ENCODE data around the gene KRI1. TPM values are rescaled to one million over a fixed set of nuclear protein-coding genes. Genes with fewer than 3 reads are reported as not detected.

The KRI1 gene
- polyA plus RNA-seq, 1 of the 3 experiments (the other 2 are of a cell fraction), result 26.7 TPM

GRCh38 chr19:10510301-10510802 lies 55.5 kb downstream of the KRI1 start (continued):
- TF ChIP-seq NRF1 (IDR thresholded peaks at IDR 0.05; ENCODE audit: low read depth, low read length) (no peak), RCOR1 (IDR thresholded peaks at IDR 0.05; ENCODE audit: low read length) (no peak), RFX5 (IDR thresholded peaks at IDR 0.05; ENCODE audit: low read length) (no peak), POLR2AphosphoS5 (IDR thresholded peaks at IDR 0.05; ENCODE audit: low read depth, low read length) (no peak), TCF12 (IDR thresholded peaks at IDR 0.05) (no peak), PBX3 (IDR thresholded peaks at IDR 0.05) (no peak)

GRCh38 chr19:10508707-10509106 lies 57.1 kb downstream of the KRI1 start:
- CTCF ChIA-PET, result interaction anchor here (1.4 to 2.9 kb wide), 3 partner anchors 11 to 73 kb away, joined by 3 to 20 read pairs (median 4); no protein-coding TSS in a partner anchor
- Histone ChIP-seq H3K27ac (ENCODE audit: low read depth in 2 of 2, low read length in 1 of 2) (no peak overlapping the region), H3K27me3 (ENCODE audit: insufficient read depth) (peaks cover 2% of the 10 kb centered on the region; the same call in 1 of the 2 replicates), H3F3A (replicated peaks; ENCODE audit: insufficient read depth) (peaks cover 11% of the 10 kb centered on the region), H3K4me1 (ENCODE audit: control insufficient read depth in 1 of 2, insufficient read depth in 2 of 2, low read depth in 1 of 2, low read length in 1 of 2) (no peaks in the 10 kb centered on the region; a peak in 1 of 4 replicates), H3K79me2 (ENCODE audit: insufficient read depth) (no peaks in the 10 kb centered on the region), H3K36me3 (replicated peaks in 1 of 2; ENCODE audit: control insufficient read depth in 1 of 2, insufficient read depth in 2 of 2, low read length in 1 of 2) (no peaks in the 10 kb centered on the region), H3K9me2 (no peaks in the 10 kb centered on the region), H3K4me2 (no peak overlapping the region), H3K4me3 (ENCODE audit: low read depth in 2 of 2, low read length in 1 of 2) (no peak overlapping the region), H3K9me3 (no peaks in the 10 kb centered on the region), H2AFZ (ENCODE audit: low read depth) (no peak overlapping the region), H4K20me1 (ENCODE audit: insufficient read depth) (no peaks in the 10 kb centered on the region), H3K9ac (no peak overlapping the region)
- POLR2A ChIA-PET, result no interaction called here
- TF ChIP-seq GABPA (IDR thresholded peaks at IDR 0.05; ENCODE audit: low read depth), result no peak
- no peak for TF ChIP-seq NFIC (IDR thresholded peaks at IDR 0.05; ENCODE audit: borderline replicate concordance)
- no peak for TF ChIP-seq USF2 (IDR thresholded peaks at IDR 0.05; ENCODE audit: borderline replicate concordance, low read depth, low read length)
- TF ChIP-seq SIN3A (IDR thresholded peaks at IDR 0.05; ENCODE audit: borderline replicate concordance, low read depth, low read length), result no peak
- no peak for DNase-seq
- WGBS (ENCODE audit: low lambda C conversion rate), result 75% methylated on average over 3 of the region's 3 CpGs

- H3K9ac ChIP-seq, result no peak overlapping the region
- no peak for DNase-seq
- WGBS (ENCODE audit: low lambda C conversion rate), result 89% methylated on average over 16 of the region's 16 CpGs
- H3K4me3 ChIP-seq (ENCODE audit: low read depth in 2 of 2, low read length in 1 of 2), result no peak overlapping the region
- no peaks in the 10 kb centered on the region for H3K9me3 ChIP-seq
- no peaks in the 10 kb centered on the region; a peak in 1 of 4 replicates for H3K4me1 ChIP-seq (ENCODE audit: control insufficient read depth in 1 of 2, insufficient read depth in 2 of 2, low read depth in 1 of 2, low read length in 1 of 2)
- CTCF ChIA-PET, result interaction anchor here (0.7 to 1.9 kb wide), 3 partner anchors 29 to 72 kb away, joined by 3 to 4 read pairs (median 3); no protein-coding TSS in a partner anchor
- peaks cover 11% of the 10 kb centered on the region for H3F3A ChIP-seq (replicated peaks; ENCODE audit: insufficient read depth)
- no peaks in the 10 kb centered on the region for H3K36me3 ChIP-seq (replicated peaks in 1 of 2; ENCODE audit: control insufficient read depth in 1 of 2, insufficient read depth in 2 of 2, low read length in 1 of 2)
- no peaks in the 10 kb centered on the region for H3K79me2 ChIP-seq (ENCODE audit: insufficient read depth)
- H3K4me2 ChIP-seq, result no peak overlapping the region
- H4K20me1 ChIP-seq (ENCODE audit: insufficient read depth), result no peaks in the 10 kb centered on the region
- H3K9me2 ChIP-seq, result no peaks in the 10 kb centered on the region
- no peak overlapping the region for H2AFZ ChIP-seq (ENCODE audit: low read depth)
- no peaks in the 10 kb centered on the region; the same call in 1 of the 2 replicates for H3K27me3 ChIP-seq (ENCODE audit: insufficient read depth)
- POLR2A ChIA-PET, result interaction anchor here (0.6 kb wide), 1 partner anchor 22 kb away, joined by 4 read pairs; no protein-coding TSS in a partner anchor
- H3K27ac ChIP-seq (ENCODE audit: low read depth in 2 of 2, low read length in 1 of 2), result no peak overlapping the region
- TF ChIP-seq REST (IDR thresholded peaks at IDR 0.05; ENCODE audit: low read depth, low read length), result no peak
- TF ChIP-seq MAX (IDR thresholded peaks at IDR 0.05; ENCODE audit: low read depth), result no peak
- TF ChIP-seq NFIC (IDR thresholded peaks at IDR 0.05; ENCODE audit: borderline replicate concordance), result no peak
- TF ChIP-seq SIN3A (IDR thresholded peaks at IDR 0.05; ENCODE audit: borderline replicate concordance, low read depth, low read length), result no peak
- no peak for TF ChIP-seq SMC3 (IDR thresholded peaks at IDR 0.05; ENCODE audit: low read depth, low read length)
- no peak for TF ChIP-seq FOSL2 (IDR thresholded peaks at IDR 0.05; ENCODE audit: borderline replicate concordance, low read depth)
- no peak for TF ChIP-seq FOXJ3 (CRISPR knock-in tag; IDR thresholded peaks at IDR 0.05)
- TF ChIP-seq MXI1 (IDR thresholded peaks at IDR 0.05; ENCODE audit: low read depth, low read length), result no peak
- no peak for TF ChIP-seq CHD2 (IDR thresholded peaks at IDR 0.05; ENCODE audit: low read length, partially characterized antibody)
- TF ChIP-seq GATA2 (CRISPR knock-in tag; IDR thresholded peaks at IDR 0.05), result no peak
- no peak for TF ChIP-seq RXRA (IDR thresholded peaks at IDR 0.05; ENCODE audit: borderline replicate concordance, low read depth)
- no peak for TF ChIP-seq YY1 (IDR thresholded peaks at IDR 0.05; ENCODE audit: low read depth)
- no peak for TF ChIP-seq RAD21 (IDR thresholded peaks at IDR 0.05; ENCODE audit: low read length)
Measured at GRCh38 chr19:10508036-10508435, 57.8 kb downstream of the KRI1 start.

Data from SK-N-SH (cell line).